ENCODE measurements around the gene TMEM61. TPM values are rescaled to one million over a fixed set of nuclear protein-coding genes. Genes with fewer than 3 reads are reported as not detected.

TMEM61 gene
- total RNA-seq, 1 experiment from 2014 or later, result not detected

DNA sequence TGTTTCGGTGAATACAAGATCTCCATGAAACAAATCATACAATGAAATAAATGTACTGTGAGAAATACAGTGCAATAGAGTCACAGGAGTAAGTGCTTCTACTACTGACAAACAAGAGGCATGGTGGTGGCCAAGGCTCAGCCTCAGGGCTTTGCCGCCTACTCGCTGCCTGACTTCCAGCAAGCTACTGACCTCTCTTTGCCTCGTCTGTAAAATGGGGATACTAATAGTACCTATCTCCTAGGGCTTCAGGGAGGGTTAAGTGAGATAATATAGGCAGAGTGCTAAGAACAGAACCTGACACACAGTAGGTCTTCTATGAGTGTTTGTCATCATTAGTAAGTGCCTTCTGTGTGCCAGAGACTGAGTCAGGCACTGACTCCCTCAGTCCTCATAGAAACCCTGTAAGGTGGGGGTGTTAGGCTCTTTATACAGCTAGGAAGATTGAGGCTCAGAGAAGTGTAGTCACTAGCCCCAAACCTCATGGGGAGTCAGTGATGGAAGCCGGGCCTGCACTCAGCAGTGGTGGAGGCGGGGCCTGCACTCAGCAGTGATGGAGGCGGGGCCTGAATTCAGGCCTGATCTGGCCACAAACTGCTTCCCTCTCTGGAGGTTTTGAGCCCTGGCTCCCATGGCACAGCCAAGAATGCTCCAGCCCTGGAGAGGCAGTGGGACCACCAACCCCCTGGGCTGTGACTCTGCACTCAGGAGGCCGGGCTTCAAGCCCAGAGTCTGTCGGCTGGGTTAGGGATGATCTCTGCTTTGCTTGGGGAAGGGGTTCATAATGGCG lies 25.1 kb downstream of the TMEM61 start:
- DNase-seq, result no peak
- Mint-ChIP-seq H3K27ac (ENCODE audit: unreplicated experiment) (no peak overlapping the region), H3K4me1 (ENCODE audit: low read depth, unreplicated experiment) (no peaks in the 10 kb centered on the region), H3K27me3 (ENCODE audit: insufficient read depth, unreplicated experiment) (no peaks in the 10 kb centered on the region), H3K4me3 (ENCODE audit: unreplicated experiment) (no peak overlapping the region), H3K9me3 (ENCODE audit: unreplicated experiment) (no peaks in the 10 kb centered on the region), H3K36me3 (ENCODE audit: insufficient read depth, unreplicated experiment) (no peaks in the 10 kb centered on the region)
- Histone ChIP-seq H3K36me3 (ENCODE audit: control insufficient read depth, insufficient read depth, low read length) (no peaks in the 10 kb centered on the region), H3K4me3 (ENCODE audit: low read depth, low read length) (no peak overlapping the region), H3K9me3 (no peaks in the 10 kb centered on the region), H3K27me3 (replicated peaks; ENCODE audit: control insufficient read depth, insufficient read depth, low read length) (no peaks in the 10 kb centered on the region), H3K4me1 (no peaks in the 10 kb centered on the region)
- ChIA-PET CTCF (no interaction called here), POLR2A (no interaction called here)
- intact Hi-C loops (cut with micrococcal nuclease; ENCODE audit: unreplicated experiment), result no loop called here
- TF ChIP-seq, protein P1, sequence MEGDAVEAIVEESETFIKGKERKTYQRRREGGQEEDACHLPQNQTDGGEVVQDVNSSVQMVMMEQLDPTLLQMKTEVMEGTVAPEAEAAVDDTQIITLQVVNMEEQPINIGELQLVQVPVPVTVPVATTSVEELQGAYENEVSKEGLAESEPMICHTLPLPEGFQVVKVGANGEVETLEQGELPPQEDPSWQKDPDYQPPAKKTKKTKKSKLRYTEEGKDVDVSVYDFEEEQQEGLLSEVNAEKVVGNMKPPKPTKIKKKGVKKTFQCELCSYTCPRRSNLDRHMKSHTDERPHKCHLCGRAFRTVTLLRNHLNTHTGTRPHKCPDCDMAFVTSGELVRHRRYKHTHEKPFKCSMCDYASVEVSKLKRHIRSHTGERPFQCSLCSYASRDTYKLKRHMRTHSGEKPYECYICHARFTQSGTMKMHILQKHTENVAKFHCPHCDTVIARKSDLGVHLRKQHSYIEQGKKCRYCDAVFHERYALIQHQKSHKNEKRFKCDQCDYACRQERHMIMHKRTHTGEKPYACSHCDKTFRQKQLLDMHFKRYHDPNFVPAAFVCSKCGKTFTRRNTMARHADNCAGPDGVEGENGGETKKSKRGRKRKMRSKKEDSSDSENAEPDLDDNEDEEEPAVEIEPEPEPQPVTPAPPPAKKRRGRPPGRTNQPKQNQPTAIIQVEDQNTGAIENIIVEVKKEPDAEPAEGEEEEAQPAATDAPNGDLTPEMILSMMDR (IDR thresholded peaks at IDR 0.05; ENCODE audit: insufficient read depth in 1 of 2, low read depth in 1 of 2, low read length in 1 of 2, severe bottlenecking in 1 of 2, unreplicated experiment in 1 of 2), result no peak
- no TSS peak for BruUV-seq (replicated peaks)

GRCh38 chr1:55006931-55007330 lies 26.5 kb downstream of the TMEM61 start:
- no peaks in the 10 kb centered on the region for H3K27me3 ChIP-seq (replicated peaks; ENCODE audit: control insufficient read depth, insufficient read depth, low read length)
- ChIA-PET CTCF (interaction anchor here (1.1 kb wide), 1 partner anchor 15 kb away, joined by 3 read pairs; no protein-coding TSS in a partner anchor), POLR2A (no interaction called here)
- Mint-ChIP-seq H3K4me1 (ENCODE audit: low read depth, unreplicated experiment) (no peaks in the 10 kb centered on the region), H3K27ac (ENCODE audit: unreplicated experiment) (no peak overlapping the region), H3K27me3 (ENCODE audit: insufficient read depth, unreplicated experiment) (no peaks in the 10 kb centered on the region), H3K4me3 (ENCODE audit: unreplicated experiment) (no peak overlapping the region), H3K9me3 (ENCODE audit: unreplicated experiment) (no peaks in the 10 kb centered on the region), H3K36me3 (ENCODE audit: insufficient read depth, unreplicated experiment) (no peaks in the 10 kb centered on the region)
- TF ChIP-seq, protein P1 (IDR thresholded peaks at IDR 0.05; ENCODE audit: insufficient read depth in 1 of 2, low read depth in 1 of 2, low read length in 1 of 2, severe bottlenecking in 1 of 2, unreplicated experiment in 1 of 2), result no peak
- intact Hi-C loops (cut with micrococcal nuclease; ENCODE audit: unreplicated experiment), result no loop called here
- DNase-seq, result no peak
- H3K36me3 ChIP-seq (ENCODE audit: control insufficient read depth, insufficient read depth, low read length), result no peaks in the 10 kb centered on the region
- no peaks in the 10 kb centered on the region for H3K4me1 ChIP-seq
- no peaks in the 10 kb centered on the region for H3K9me3 ChIP-seq
- H3K4me3 ChIP-seq (ENCODE audit: low read depth, low read length), result no peak overlapping the region
- no TSS peak for BruUV-seq (replicated peaks)

- POLR2A ChIA-PET, result no interaction called here
- intact Hi-C loops (cut with micrococcal nuclease; ENCODE audit: unreplicated experiment), result no loop called here
- TF ChIP-seq, protein P1 (IDR thresholded peaks at IDR 0.05; ENCODE audit: insufficient read depth in 1 of 2, low read depth in 1 of 2, low read length in 1 of 2, severe bottlenecking in 1 of 2, unreplicated experiment in 1 of 2), result no peak
- H3K27ac Mint-ChIP-seq (ENCODE audit: unreplicated experiment), result no peak overlapping the region
- Histone ChIP-seq H3K36me3 (ENCODE audit: control insufficient read depth, insufficient read depth, low read length) (no peaks in the 10 kb centered on the region), H3K4me3 (ENCODE audit: low read depth, low read length) (no peak overlapping the region), H3K9me3 (no peaks in the 10 kb centered on the region), H3K4me1 (no peaks in the 10 kb centered on the region), H3K27me3 (replicated peaks; ENCODE audit: control insufficient read depth, insufficient read depth, low read length) (no peaks in the 10 kb centered on the region)
- no peak for DNase-seq
- H3K9me3 Mint-ChIP-seq (ENCODE audit: unreplicated experiment), result no peaks in the 10 kb centered on the region
- CTCF ChIA-PET, result interaction anchor here (1.1 kb wide), 1 partner anchor 14 kb away, joined by 3 read pairs; no protein-coding TSS in a partner anchor
- no peaks in the 10 kb centered on the region for H3K4me1 Mint-ChIP-seq (ENCODE audit: low read depth, unreplicated experiment)
- no TSS peak for BruUV-seq (replicated peaks)
- no peaks in the 10 kb centered on the region for H3K36me3 Mint-ChIP-seq (ENCODE audit: insufficient read depth, unreplicated experiment)
- no peak overlapping the region for H3K4me3 Mint-ChIP-seq (ENCODE audit: unreplicated experiment)
- no peaks in the 10 kb centered on the region for H3K27me3 Mint-ChIP-seq (ENCODE audit: insufficient read depth, unreplicated experiment)
Observed at GRCh38 chr1:55007625-55008024, 27.2 kb downstream of the TMEM61 start.
